Measurements from ENCODE around the gene DTNA.

Gene DTNA

GRCh38 chr18:34857320-34857719 lies 147.2 kb downstream of the DTNA start:
- DNase-seq, result no peak
- H3K27me3 ChIP-seq (ENCODE audit: insufficient read depth, low read depth, severe bottlenecking), result peaks cover 5% of the 10 kb centered on the region
- no peak overlapping the region for H3K4me3 ChIP-seq (ENCODE audit: low read depth, low read length)
- H3K9me3 ChIP-seq (ENCODE audit: severe bottlenecking), result no peaks in the 10 kb centered on the region
- no peaks in the 10 kb centered on the region for H3K36me3 ChIP-seq
- TF ChIP-seq CTCF (IDR thresholded peaks at IDR 0.05; ENCODE audit: low read depth, low read length), result no peak
- H3K27ac ChIP-seq, result no peak overlapping the region

GRCh38 chr18:34858188-34858587 lies 148.1 kb downstream of the DTNA start:
- Histone ChIP-seq H3K4me3 (ENCODE audit: low read depth, low read length) (no peak overlapping the region), H3K9me3 (ENCODE audit: severe bottlenecking) (no peaks in the 10 kb centered on the region), H3K27ac (no peak overlapping the region), H3K36me3 (no peaks in the 10 kb centered on the region), H3K27me3 (ENCODE audit: insufficient read depth, low read depth, severe bottlenecking) (peaks cover 5% of the 10 kb centered on the region)
- TF ChIP-seq CTCF (IDR thresholded peaks at IDR 0.05; ENCODE audit: low read depth, low read length), result no peak
- no peak for DNase-seq

GRCh38 chr18:34859496-34859895 lies 149.4 kb downstream of the DTNA start:
- Histone ChIP-seq H3K36me3 (no peaks in the 10 kb centered on the region), H3K27ac (no peak overlapping the region)
- DNase-seq, result no peak

GRCh38 chr18:34862561-34862960 lies 152.5 kb downstream of the DTNA start:
- no peak for TF ChIP-seq CTCF (IDR thresholded peaks at IDR 0.05; ENCODE audit: low read depth, low read length)
- H3K9me3 ChIP-seq (ENCODE audit: severe bottlenecking), result no peaks in the 10 kb centered on the region
- no peaks in the 10 kb centered on the region for H3K36me3 ChIP-seq
- DNase-seq, result no peak
- H3K4me3 ChIP-seq (ENCODE audit: low read depth, low read length), result no peak overlapping the region
- H3K27ac ChIP-seq, result no peak overlapping the region
- no peaks in the 10 kb centered on the region for H3K27me3 ChIP-seq (ENCODE audit: insufficient read depth, low read depth, severe bottlenecking)

More at GRCh38 chr18:34859496-34859895, 149.4 kb downstream of the DTNA start:
- H3K27me3 ChIP-seq (ENCODE audit: insufficient read depth, low read depth, severe bottlenecking), result peaks cover 5% of the 10 kb centered on the region
- H3K9me3 ChIP-seq (ENCODE audit: severe bottlenecking), result no peaks in the 10 kb centered on the region
- H3K4me3 ChIP-seq (ENCODE audit: low read depth, low read length), result no peak overlapping the region
- TF ChIP-seq CTCF (IDR thresholded peaks at IDR 0.05; ENCODE audit: low read depth, low read length), result no peak

GRCh38 chr18:34863702-34864101 lies 153.6 kb downstream of the DTNA start:
- Histone ChIP-seq H3K9me3 (ENCODE audit: severe bottlenecking) (no peaks in the 10 kb centered on the region), H3K36me3 (no peaks in the 10 kb centered on the region), H3K27ac (no peak overlapping the region), H3K27me3 (ENCODE audit: insufficient read depth, low read depth, severe bottlenecking) (no peaks in the 10 kb centered on the region), H3K4me3 (ENCODE audit: low read depth, low read length) (no peak overlapping the region)
- DNase-seq, result no peak
- no peak for TF ChIP-seq CTCF (IDR thresholded peaks at IDR 0.05; ENCODE audit: low read depth, low read length)

GRCh38 chr18:34864836-34865497 lies 154.9 kb downstream of the DTNA start:
- H3K36me3 ChIP-seq, result no peaks in the 10 kb centered on the region
- DNase-seq, result no peak
- H3K27ac ChIP-seq, result no peak overlapping the region
- no peak overlapping the region for H3K4me3 ChIP-seq (ENCODE audit: low read depth, low read length)
- no peak for TF ChIP-seq CTCF (IDR thresholded peaks at IDR 0.05; ENCODE audit: low read depth, low read length)
- no peaks in the 10 kb centered on the region for H3K27me3 ChIP-seq (ENCODE audit: insufficient read depth, low read depth, severe bottlenecking)
- no peaks in the 10 kb centered on the region for H3K9me3 ChIP-seq (ENCODE audit: severe bottlenecking)
